ENCODE measurements around the gene KRTDAP.

KRTDAP gene

GRCh38 chr19:35512831-35513627 lies 22.8 kb upstream of the KRTDAP start:
- DNase-seq (ENCODE audit: low read depth): no peak

- no peak for DNase-seq (ENCODE audit: low read depth)
Observed at GRCh38 chr19:35511337-35511736, 21.1 kb upstream of the KRTDAP start.

- no peak for DNase-seq (ENCODE audit: low read depth)
Observed at GRCh38 chr19:35510626-35510964, 20.3 kb upstream of the KRTDAP start.

- no peak for DNase-seq (ENCODE audit: low read depth)
Observed at GRCh38 chr19:35509861-35510625, 19.8 kb upstream of the KRTDAP start.

GRCh38 chr19:35509018-35509652 lies 18.9 kb upstream of the KRTDAP start:
- DNase-seq (ENCODE audit: low read depth): no peak

- no peak for DNase-seq (ENCODE audit: low read depth)
Observed at GRCh38 chr19:35508129-35508528, 17.9 kb upstream of the KRTDAP start.

GRCh38 chr19:35507561-35507960 lies 17.3 kb upstream of the KRTDAP start:
- DNase-seq (ENCODE audit: low read depth): no peak

- no peak for DNase-seq (ENCODE audit: low read depth)
Observed at GRCh38 chr19:35506011-35506410, 15.7 kb upstream of the KRTDAP start.

- DNase-seq (ENCODE audit: low read depth): no peak
Observed at GRCh38 chr19:35502751-35503150, 12.5 kb upstream of the KRTDAP start.

GRCh38 chr19:35501684-35502083 lies 11.4 kb upstream of the KRTDAP start:
- no peak for DNase-seq (ENCODE audit: low read depth)

- DNase-seq (ENCODE audit: low read depth): no peak
Observed at GRCh38 chr19:35500611-35501010, 10.3 kb upstream of the KRTDAP start.

GRCh38 chr19:35498984-35499527 lies 8.8 kb upstream of the KRTDAP start:
- DNase-seq (ENCODE audit: low read depth): no peak

- DNase-seq (ENCODE audit: low read depth): no peak
Observed at GRCh38 chr19:35498220-35498619, 8.0 kb upstream of the KRTDAP start.

GRCh38 chr19:35497406-35497805 lies 7.1 kb upstream of the KRTDAP start:
- DNase-seq (ENCODE audit: low read depth): no peak

- DNase-seq (ENCODE audit: low read depth): no peak
Observed at GRCh38 chr19:35495107-35496064, 5.1 kb upstream of the KRTDAP start.

GRCh38 chr19:35493971-35494370 lies 3.7 kb upstream of the KRTDAP start:
- no peak for DNase-seq (ENCODE audit: low read depth)

- no peak for DNase-seq (ENCODE audit: low read depth)
Observed at GRCh38 chr19:35491836-35492360, 1.6 kb upstream of the KRTDAP start.

- no peak for DNase-seq (ENCODE audit: low read depth)
Observed at GRCh38 chr19:35488677-35489076, 1.6 kb downstream of the KRTDAP start.

- no peak for DNase-seq (ENCODE audit: low read depth)
Observed at GRCh38 chr19:35487656-35488182, 2.5 kb downstream of the KRTDAP start.

- no peak for DNase-seq (ENCODE audit: low read depth)
Observed at GRCh38 chr19:35486268-35486708, 4.0 kb downstream of the KRTDAP start.

Measured in GM04504 (cell line).